HCT116 (cell line): ENCODE results near the gene ANKFN1. TPM values are rescaled to one million over a fixed set of nuclear protein-coding genes. Genes with fewer than 3 reads are reported as not detected.

Experiments
- ATAC-seq: fragments of 200-7000 bp; cut with Tn5 transposase; 2 replicates; pipeline ENCODE4 v1.9.1; 2020; ENCODE audit warnings: mild to moderate bottlenecking, moderate library complexity
- BruUV-seq: library from RNA; stranded (reverse); fragments of 400-500 nt; replicated peaks from 2 replicates; lab custom pipeline; 2021; lab: Mats Ljungman, UMichigan
- CTCF ChIA-PET: fragments of 300-600 bp; sonication (Branson Sonifier 250); formaldehyde crosslinking; loops from one replicate; lab custom pipeline; 2021; ENCODE audit warnings: antibody characterized with exemption; lab: Charles Lee
- POLR2A ChIA-PET: fragments of 300-600, 350-600 bp; sonication (Branson Sonifier 250); formaldehyde crosslinking; loops from one replicate; lab custom pipeline; 2021; ENCODE audit warnings: antibody characterized with exemption; lab: Charles Lee
- RAD21 ChIA-PET, 2 experiments: fragments of 300-600 bp; sonication (Branson Sonifier 250); formaldehyde crosslinking; loops; one replicate each; lab custom pipeline; 2023; ENCODE audit warnings: low total read pairs in 2 of 2; ENCODE audit not compliant: uncharacterized antibody in 2 of 2, unreplicated experiment in 2 of 2, low non-redundant PET in 1 of 2; lab: Charles Lee
- DNase-seq: peaks from one replicate; pipeline ENCODE4 v3.0.0-alpha.2; 2010; ENCODE audit warnings: low read depth, low spot score
- H2AFZ ChIP-seq: fragments of 200-600 bp; shearing (Covaris generic), sonication (generic); 2 replicates; pipeline ENCODE4 v1.6.1; 2017; ENCODE audit warnings: low read depth, mixed run types, mixed read lengths, antibody characterized with exemption, low read length; ENCODE audit not compliant: poor library complexity, severe bottlenecking
- H3K27ac ChIP-seq: 2 replicates; pipeline ENCODE4 v1.5.1; 2012; ENCODE audit warnings: low read depth, low read length
- H3K27me3 ChIP-seq: fragments of 200-600 bp; sonication (generic); 2 replicates; pipeline ENCODE4 v1.6.1; 2016; ENCODE audit warnings: mixed run types, low read length, mixed read lengths; ENCODE audit not compliant: insufficient read depth
- H3K36me3 ChIP-seq, 2 experiments: fragments of 200-500 bp in 1 of 2; fragments of 200-600 bp in 1 of 2; sonication (Bioruptor generic) in 1 of 2; sonication (generic) in 1 of 2; 2 replicates each; pipeline versions ENCODE4 v1.5.1 to v1.6.1; 2014 to 2016; ENCODE audit warnings: low read length in 2 of 2, inconsistent platforms in 1 of 2, mixed read lengths in 1 of 2, mixed run types in 1 of 2; ENCODE audit not compliant: insufficient read depth in 2 of 2, control insufficient read depth in 1 of 2
- H3K4me1 ChIP-seq, 2 experiments: fragments of 200-600 bp in 1 of 2; sonication (generic) in 1 of 2; 2 replicates each; pipeline versions ENCODE4 v1.5.1 to v1.6.1; 2012 to 2017; ENCODE audit warnings: low read length in 2 of 2, inconsistent platforms in 1 of 2, mild to moderate bottlenecking in 1 of 2, mixed read lengths in 1 of 2, mixed run types in 1 of 2, moderate library complexity in 1 of 2; ENCODE audit not compliant: insufficient read depth in 2 of 2, control insufficient read depth in 1 of 2
- H3K4me2 ChIP-seq: fragments of 200-600 bp; sonication (generic); 2 replicates; pipeline ENCODE4 v1.6.1; 2017; ENCODE audit warnings: mixed run types, low read length, mixed read lengths
- H3K4me3 ChIP-seq, 2 experiments: fragments of 200-600 bp in 1 of 2; sonication (generic) in 1 of 2; replicated peaks in 1 of 2; 2 replicates each; pipeline ENCODE4 v1.5.1; 2011 to 2016; ENCODE audit warnings: low read length in 2 of 2, control low read depth in 1 of 2, low read depth in 1 of 2, mild to moderate bottlenecking in 1 of 2, mixed read lengths in 1 of 2, mixed run types in 1 of 2
- H3K79me2 ChIP-seq: fragments of 200-600 bp; sonication (generic); 2 replicates; pipeline ENCODE4 v1.6.1; 2017; ENCODE audit warnings: mild to moderate bottlenecking, mixed run types, low read length, moderate library complexity, mixed read lengths; ENCODE audit not compliant: insufficient read depth
- H3K9ac ChIP-seq: fragments of 200-600 bp; sonication (generic); 2 replicates; pipeline ENCODE4 v1.6.1; 2016; ENCODE audit warnings: low read length, mixed read lengths
- H3K9me2 ChIP-seq: fragments of 200-600 bp; sonication (generic), shearing (Covaris generic); 2 replicates; pipeline ENCODE4 v1.6.1; 2017; ENCODE audit warnings: mixed run types, mild to moderate bottlenecking, moderate library complexity; ENCODE audit not compliant: insufficient read depth
- H3K9me3 ChIP-seq, 2 experiments: fragments of 200-500 bp in 1 of 2; fragments of 200-600 bp in 1 of 2; sonication (Bioruptor generic) in 1 of 2; sonication (generic) in 1 of 2; 2 replicates each; pipeline ENCODE4 v1.6.1; 2014 to 2017; ENCODE audit warnings: low read length in 2 of 2, mixed read lengths in 2 of 2, inconsistent platforms in 1 of 2, low read depth in 1 of 2, mild to moderate bottlenecking in 1 of 2, mixed run types in 1 of 2, moderate library complexity in 1 of 2; ENCODE audit not compliant: control insufficient read depth in 1 of 2, insufficient read depth in 1 of 2
- H4K20me1 ChIP-seq: fragments of 200-600 bp; sonication (generic), shearing (Covaris generic); 2 replicates; pipeline ENCODE4 v1.6.1; 2017; ENCODE audit warnings: mixed run types, mild to moderate bottlenecking, moderate library complexity; ENCODE audit not compliant: insufficient read depth
- ELF1 ChIP-seq: IDR thresholded peaks from 2 replicates; pipeline ENCODE4 v1.6.1; 2012; ENCODE audit warnings: low read depth, borderline replicate concordance
- EZH2phosphoT487 ChIP-seq: fragments of 200-600 bp; IDR thresholded peaks from 2 replicates; pipeline ENCODE4 v1.6.1; 2018; ENCODE audit warnings: antibody characterized with exemption, borderline replicate concordance
- FOSL1 ChIP-seq: IDR thresholded peaks from 2 replicates; pipeline ENCODE4 v1.6.1; 2012; ENCODE audit warnings: low read depth
- JUND ChIP-seq: IDR thresholded peaks from 2 replicates; pipeline ENCODE4 v1.6.1; 2012
- MAX ChIP-seq: IDR thresholded peaks from 2 replicates; pipeline ENCODE4 v1.6.1; 2012
- POLR2A ChIP-seq: IDR thresholded peaks from 2 replicates; pipeline ENCODE4 v1.7.0; 2011; ENCODE audit warnings: borderline replicate concordance; ENCODE audit not compliant: insufficient read depth, insufficient read length; ENCODE audit errors: extremely low read depth
- SIN3A ChIP-seq: IDR thresholded peaks from 2 replicates; pipeline ENCODE4 v1.6.1; 2012; ENCODE audit warnings: low read depth
- SP1 ChIP-seq: IDR thresholded peaks from 2 replicates; pipeline ENCODE4 v1.6.1; 2012; ENCODE audit warnings: low read depth
- TCF7L2 ChIP-seq: IDR thresholded peaks from 2 replicates; pipeline ENCODE4 v1.7.0; 2011; ENCODE audit warnings: borderline replicate concordance, inconsistent platforms; ENCODE audit not compliant: insufficient read depth, insufficient read length; ENCODE audit errors: extremely low read depth
- YY1 ChIP-seq: IDR thresholded peaks from 2 replicates; pipeline ENCODE4 v1.6.1; 2011; ENCODE audit warnings: low read length, low read depth, moderate library complexity, mild to moderate bottlenecking; ENCODE audit not compliant: insufficient replicate concordance; ENCODE audit errors: extremely low read depth
- ZBTB33 ChIP-seq: IDR thresholded peaks from 2 replicates; pipeline ENCODE4 v1.6.1; 2011; ENCODE audit warnings: mild to moderate bottlenecking, low read length, moderate library complexity; ENCODE audit not compliant: insufficient replicate concordance; ENCODE audit errors: extremely low read depth
- ZFX ChIP-seq: fragments of 450-650 bp; IDR thresholded peaks from 2 replicates; pipeline ENCODE4 v1.6.1; 2017
- intact Hi-C: fragments of 100-400 bp; cut with micrococcal nuclease; formaldehyde crosslinking; loops from 2 replicates; pipeline ENCODE4 v1.10.0; 2022
- total RNA-seq: library from RNA; stranded (reverse); gene quantifications from one replicate; pipeline ENCODE4 v1.2.1, GENCODE V29; 2021; ENCODE audit not compliant: unreplicated experiment

Gene ANKFN1
- total RNA-seq, 1 experiment from 2014 or later, result 1.1 TPM

- DNase-seq, result no peak
- ChIA-PET POLR2A (no interaction called here), CTCF (no interaction called here), RAD21 (no interaction called here)
- no TSS peak for BruUV-seq
- intact Hi-C loops, result no loop called here
- no peak overlapping the region for H3K27ac ChIP-seq
- no peaks in the 10 kb centered on the region for H3K9me3 ChIP-seq
- no peak overlapping the region for H3K9ac ChIP-seq
- no peaks in the 10 kb centered on the region for H4K20me1 ChIP-seq
- H3K79me2 ChIP-seq, result no peaks in the 10 kb centered on the region
- ATAC-seq, result no peak
- H3K4me3 ChIP-seq, result no peak overlapping the region
- H2AFZ ChIP-seq, result no peak overlapping the region
- no peaks in the 10 kb centered on the region for H3K36me3 ChIP-seq
- no peaks in the 10 kb centered on the region for H3K9me2 ChIP-seq
- TF ChIP-seq ZBTB33, result no peak
- TF ChIP-seq MAX, result no peak
- no peak for TF ChIP-seq JUND
- TF ChIP-seq SP1, result no peak
- TF ChIP-seq EZH2phosphoT487, result no peak
- no peak for TF ChIP-seq FOSL1
- no peak for TF ChIP-seq YY1
- no peak for TF ChIP-seq TCF7L2
- no peak for TF ChIP-seq POLR2A
- no peak for TF ChIP-seq ZFX
- no peak for TF ChIP-seq SIN3A
- no peak for TF ChIP-seq ELF1
- no peaks in the 10 kb centered on the region for H3K4me1 ChIP-seq
- H3K27me3 ChIP-seq, result no peaks in the 10 kb centered on the region
- H3K4me2 ChIP-seq, result no peak overlapping the region
Measured at GRCh38 chr17:56351675-56352074, 198.4 kb downstream of the ANKFN1 start.
